ENCODE results near the gene FOXC1.

FOXC1 gene

DNA sequence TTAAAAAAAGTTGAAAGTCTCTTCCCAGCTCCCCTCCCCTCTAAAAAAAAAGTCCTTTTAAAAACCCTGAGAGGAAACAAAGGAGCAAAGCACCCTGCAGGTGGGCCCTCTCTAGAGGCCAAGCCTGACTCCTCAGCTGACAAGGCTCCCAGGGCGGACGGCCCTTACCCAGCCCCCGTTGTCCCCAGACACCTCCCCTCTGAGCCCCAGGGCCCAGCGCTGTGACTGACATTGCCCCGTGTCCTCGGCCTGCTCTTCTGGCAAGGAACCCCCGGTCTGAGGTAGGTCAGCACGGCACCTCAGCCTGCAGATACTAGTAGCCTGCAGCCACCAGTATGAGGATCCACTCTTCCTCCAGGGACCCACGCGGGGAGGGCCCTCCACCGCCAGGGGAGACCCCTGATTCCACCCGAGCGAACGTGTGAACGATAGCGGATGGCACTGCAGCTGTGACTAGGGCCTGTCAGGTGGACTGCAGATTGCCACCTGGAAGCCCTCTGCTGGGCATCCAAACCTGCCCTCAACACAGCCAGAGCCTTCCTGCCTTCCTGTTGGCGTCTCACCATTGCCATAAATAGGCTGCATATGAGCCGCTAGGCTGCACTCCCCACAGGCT, 34.2 kb downstream of the FOXC1 start:
- TF ChIP-seq, protein P1, sequence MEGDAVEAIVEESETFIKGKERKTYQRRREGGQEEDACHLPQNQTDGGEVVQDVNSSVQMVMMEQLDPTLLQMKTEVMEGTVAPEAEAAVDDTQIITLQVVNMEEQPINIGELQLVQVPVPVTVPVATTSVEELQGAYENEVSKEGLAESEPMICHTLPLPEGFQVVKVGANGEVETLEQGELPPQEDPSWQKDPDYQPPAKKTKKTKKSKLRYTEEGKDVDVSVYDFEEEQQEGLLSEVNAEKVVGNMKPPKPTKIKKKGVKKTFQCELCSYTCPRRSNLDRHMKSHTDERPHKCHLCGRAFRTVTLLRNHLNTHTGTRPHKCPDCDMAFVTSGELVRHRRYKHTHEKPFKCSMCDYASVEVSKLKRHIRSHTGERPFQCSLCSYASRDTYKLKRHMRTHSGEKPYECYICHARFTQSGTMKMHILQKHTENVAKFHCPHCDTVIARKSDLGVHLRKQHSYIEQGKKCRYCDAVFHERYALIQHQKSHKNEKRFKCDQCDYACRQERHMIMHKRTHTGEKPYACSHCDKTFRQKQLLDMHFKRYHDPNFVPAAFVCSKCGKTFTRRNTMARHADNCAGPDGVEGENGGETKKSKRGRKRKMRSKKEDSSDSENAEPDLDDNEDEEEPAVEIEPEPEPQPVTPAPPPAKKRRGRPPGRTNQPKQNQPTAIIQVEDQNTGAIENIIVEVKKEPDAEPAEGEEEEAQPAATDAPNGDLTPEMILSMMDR (IDR thresholded peaks at IDR 0.05; ENCODE audit: low read length, missing control alignments), result no peak
- no peak overlapping the region for H3K4me3 ChIP-seq (replicated peaks; ENCODE audit: low read depth, low read length)
- no peak for DNase-seq (ENCODE audit: low read depth)

- DNase-seq (ENCODE audit: low read depth), result no peak
- TF ChIP-seq, protein P1 (IDR thresholded peaks at IDR 0.05; ENCODE audit: low read length, missing control alignments), result no peak
- H3K4me3 ChIP-seq (replicated peaks; ENCODE audit: low read depth, low read length), result no peak overlapping the region
These were observed 34.9 kb downstream of the FOXC1 start for GRCh38 chr6:1644516-1645060.

GRCh38 chr6:1645466-1646185, 35.9 kb downstream of the FOXC1 start:
- no peak overlapping the region for H3K4me3 ChIP-seq (replicated peaks; ENCODE audit: low read depth, low read length)
- TF ChIP-seq, protein P1 (IDR thresholded peaks at IDR 0.05; ENCODE audit: low read length, missing control alignments), result no peak
- DNase-seq (ENCODE audit: low read depth), result peak; percentile 16

DNA sequence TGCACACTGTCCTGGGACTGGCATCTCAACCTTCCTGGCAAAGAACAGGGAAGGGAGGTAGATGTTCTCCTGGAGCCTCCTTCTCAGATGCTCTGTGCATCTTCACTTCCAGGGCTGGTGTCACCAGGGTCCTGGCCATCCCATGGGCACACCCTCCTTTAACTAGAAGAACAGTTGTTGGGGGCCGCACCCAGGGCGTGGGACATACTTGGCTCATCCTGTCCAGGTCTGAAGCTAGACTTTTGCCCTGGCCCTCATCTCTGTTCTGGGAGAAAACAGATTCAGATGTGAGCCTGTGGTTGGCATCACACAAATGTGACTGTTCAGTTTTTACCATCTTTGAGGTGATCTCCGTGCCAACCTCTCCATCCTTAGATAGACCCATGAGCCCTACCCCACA, 41.6 kb downstream of the FOXC1 start:
- DNase-seq (ENCODE audit: low read depth), result no peak
- H3K4me3 ChIP-seq (replicated peaks; ENCODE audit: low read depth, low read length), result no peak overlapping the region
- TF ChIP-seq, protein P1 (IDR thresholded peaks at IDR 0.05; ENCODE audit: low read length, missing control alignments), result no peak

- TF ChIP-seq, protein P1 (IDR thresholded peaks at IDR 0.05; ENCODE audit: low read length, missing control alignments), result no peak
- no peak overlapping the region for H3K4me3 ChIP-seq (replicated peaks; ENCODE audit: low read depth, low read length)
- DNase-seq (ENCODE audit: low read depth), result no peak
These were observed 43.1 kb downstream of the FOXC1 start for GRCh38 chr6:1652842-1653241.

DNA sequence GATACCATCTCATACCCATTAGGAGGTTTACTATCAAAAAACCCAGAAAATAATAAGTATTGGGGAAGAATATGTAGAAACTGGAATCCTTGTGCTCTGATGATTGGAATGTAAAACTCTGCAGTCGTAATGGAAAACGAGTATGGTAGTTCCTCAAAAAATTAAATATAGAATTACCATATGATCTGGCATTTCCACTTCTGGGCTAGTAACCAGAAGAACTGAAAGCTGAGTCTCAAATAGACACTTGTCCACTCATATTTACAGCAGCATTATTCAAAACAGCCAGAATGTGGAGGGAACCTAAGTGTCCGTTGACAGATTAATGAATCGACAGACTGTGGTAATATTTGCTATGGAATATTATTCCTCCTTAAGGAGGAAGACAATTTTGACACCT, 44.3 kb downstream of the FOXC1 start:
- DNase-seq (ENCODE audit: low read depth), result no peak
- TF ChIP-seq, protein P1 (IDR thresholded peaks at IDR 0.05; ENCODE audit: low read length, missing control alignments), result no peak
- H3K4me3 ChIP-seq (replicated peaks; ENCODE audit: low read depth, low read length), result no peak overlapping the region
